ENCODE data around the gene ADORA1.

Gene ADORA1

DNA sequence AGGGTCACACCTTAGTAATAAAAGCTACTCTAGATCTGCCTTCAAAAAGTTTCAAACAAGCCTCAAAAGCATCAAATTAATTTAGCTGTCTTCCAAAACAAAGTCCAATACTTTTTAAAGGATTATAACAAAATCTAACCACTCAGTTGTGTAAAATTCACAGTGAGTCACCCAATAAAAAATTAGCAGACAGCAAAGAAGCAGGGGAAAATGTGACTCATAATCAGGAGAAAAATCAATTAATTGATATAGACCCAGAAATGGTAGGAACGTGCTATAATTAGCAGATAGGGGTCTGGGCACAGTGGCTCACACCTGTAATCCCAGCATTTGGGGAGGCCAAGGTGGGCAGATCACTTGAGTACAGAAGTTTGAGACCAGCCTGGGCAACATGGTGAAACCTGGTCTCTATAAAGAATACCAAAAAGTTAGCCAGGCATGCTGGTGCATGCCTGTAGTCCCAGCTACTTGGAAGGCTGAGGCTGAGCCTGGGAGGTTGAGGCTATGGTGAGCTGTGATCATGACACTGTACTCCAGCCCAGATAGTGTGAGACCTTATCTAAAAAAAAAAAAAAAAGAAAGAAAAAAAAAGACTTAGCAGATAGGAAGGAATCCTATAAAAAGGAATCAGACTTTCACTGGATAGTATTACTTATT is 33.6 kb upstream of the ADORA1 start:
- DNase-seq (ENCODE audit: low read depth) = peak; percentile 6
- TF ChIP-seq, protein P1, sequence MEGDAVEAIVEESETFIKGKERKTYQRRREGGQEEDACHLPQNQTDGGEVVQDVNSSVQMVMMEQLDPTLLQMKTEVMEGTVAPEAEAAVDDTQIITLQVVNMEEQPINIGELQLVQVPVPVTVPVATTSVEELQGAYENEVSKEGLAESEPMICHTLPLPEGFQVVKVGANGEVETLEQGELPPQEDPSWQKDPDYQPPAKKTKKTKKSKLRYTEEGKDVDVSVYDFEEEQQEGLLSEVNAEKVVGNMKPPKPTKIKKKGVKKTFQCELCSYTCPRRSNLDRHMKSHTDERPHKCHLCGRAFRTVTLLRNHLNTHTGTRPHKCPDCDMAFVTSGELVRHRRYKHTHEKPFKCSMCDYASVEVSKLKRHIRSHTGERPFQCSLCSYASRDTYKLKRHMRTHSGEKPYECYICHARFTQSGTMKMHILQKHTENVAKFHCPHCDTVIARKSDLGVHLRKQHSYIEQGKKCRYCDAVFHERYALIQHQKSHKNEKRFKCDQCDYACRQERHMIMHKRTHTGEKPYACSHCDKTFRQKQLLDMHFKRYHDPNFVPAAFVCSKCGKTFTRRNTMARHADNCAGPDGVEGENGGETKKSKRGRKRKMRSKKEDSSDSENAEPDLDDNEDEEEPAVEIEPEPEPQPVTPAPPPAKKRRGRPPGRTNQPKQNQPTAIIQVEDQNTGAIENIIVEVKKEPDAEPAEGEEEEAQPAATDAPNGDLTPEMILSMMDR (conservative IDR thresholded peaks at IDR 0.05; ENCODE audit: control insufficient read depth, insufficient read depth, low read depth, low read length) = no peak

GRCh38 chr1:203095061-203095690 is 32.4 kb upstream of the ADORA1 start:
- TF ChIP-seq, protein P1 (conservative IDR thresholded peaks at IDR 0.05; ENCODE audit: control insufficient read depth, insufficient read depth, low read depth, low read length) = no peak
- no peak for DNase-seq (ENCODE audit: low read depth)

More for the DNA sequence above, 33.6 kb upstream of the ADORA1 start:
- no peak overlapping the region for H3K4me3 ChIP-seq (ENCODE audit: control insufficient read depth, low read depth, low read length)

GRCh38 chr1:203096566-203096965 is 31.0 kb upstream of the ADORA1 start:
- TF ChIP-seq, protein P1 (conservative IDR thresholded peaks at IDR 0.05; ENCODE audit: control insufficient read depth, insufficient read depth, low read depth, low read length) = no peak
- no peak overlapping the region for H3K4me3 ChIP-seq (ENCODE audit: control insufficient read depth, low read depth, low read length)
- DNase-seq (ENCODE audit: low read depth) = no peak

More at GRCh38 chr1:203095061-203095690, 32.4 kb upstream of the ADORA1 start:
- no peak overlapping the region for H3K4me3 ChIP-seq (ENCODE audit: control insufficient read depth, low read depth, low read length)

DNA sequence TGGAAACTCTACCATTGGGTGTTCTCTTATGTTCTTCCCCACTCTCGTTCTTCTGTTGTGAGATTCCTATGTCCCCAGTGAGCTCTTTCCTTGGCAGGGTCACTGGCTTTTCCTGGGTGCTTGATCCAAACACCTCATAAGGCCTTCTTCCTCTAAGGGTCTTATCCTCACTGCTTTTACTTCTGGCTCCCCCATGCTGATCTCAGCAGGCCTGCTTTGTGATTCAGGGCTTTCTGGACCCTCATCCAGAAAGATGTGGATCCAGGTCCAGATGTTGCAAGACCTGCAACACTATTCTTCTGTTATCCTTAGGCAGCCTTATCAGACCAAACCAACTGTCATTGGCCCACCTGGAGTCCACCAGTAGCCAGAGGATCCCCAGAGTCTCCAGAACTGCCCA is 30.5 kb upstream of the ADORA1 start:
- no peak for DNase-seq (ENCODE audit: low read depth)
- TF ChIP-seq, protein P1 (conservative IDR thresholded peaks at IDR 0.05; ENCODE audit: control insufficient read depth, insufficient read depth, low read depth, low read length) = no peak

GRCh38 chr1:203098445-203098844 is 29.1 kb upstream of the ADORA1 start:
- TF ChIP-seq, protein P1 (conservative IDR thresholded peaks at IDR 0.05; ENCODE audit: control insufficient read depth, insufficient read depth, low read depth, low read length) = no peak
- no peak overlapping the region for H3K4me3 ChIP-seq (ENCODE audit: control insufficient read depth, low read depth, low read length)
- no peak for DNase-seq (ENCODE audit: low read depth)

More for the DNA sequence above, 30.5 kb upstream of the ADORA1 start:
- no peak overlapping the region for H3K4me3 ChIP-seq (ENCODE audit: control insufficient read depth, low read depth, low read length)

DNA sequence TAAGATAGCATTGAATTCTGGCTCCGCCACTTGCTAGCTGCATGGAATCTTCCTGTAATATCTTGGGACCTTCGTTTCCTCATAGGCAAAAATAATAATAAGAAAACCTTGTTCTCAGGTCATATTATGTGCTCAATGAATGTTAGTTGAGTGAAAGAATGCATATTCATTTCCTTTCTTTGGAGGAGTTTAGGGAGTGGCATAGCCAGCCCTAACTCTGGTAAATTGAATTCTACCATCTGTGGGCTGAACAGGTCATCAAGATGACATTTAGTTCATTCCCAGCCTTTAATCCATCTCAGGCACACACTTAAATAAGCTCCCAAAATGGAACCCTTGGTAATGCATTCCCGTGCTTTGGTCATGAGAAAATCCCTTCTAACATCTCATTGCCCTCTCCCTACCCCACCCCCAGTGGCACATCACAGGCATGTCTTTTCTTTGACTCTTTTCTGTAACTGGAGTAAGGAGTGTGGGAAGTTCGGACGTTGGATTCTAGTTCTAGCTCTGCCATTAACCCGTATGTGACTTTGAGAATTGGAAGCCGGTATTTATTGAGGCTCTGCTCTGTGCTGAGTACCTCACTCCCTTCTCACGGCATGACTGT is 28.5 kb upstream of the ADORA1 start:
- DNase-seq (ENCODE audit: low read depth) = no peak
- TF ChIP-seq, protein P1 (conservative IDR thresholded peaks at IDR 0.05; ENCODE audit: control insufficient read depth, insufficient read depth, low read depth, low read length) = no peak
- H3K4me3 ChIP-seq (ENCODE audit: control insufficient read depth, low read depth, low read length) = no peak overlapping the region

Measured in fibroblast of mammary gland (primary cell).